H1 (cell line): Measurements from ENCODE around the gene BARHL2. TPM values are rescaled to one million over a fixed set of nuclear protein-coding genes. Genes with fewer than 3 reads are reported as not detected.

Experiments
- CTCF ChIA-PET: fragments of 300-600 bp; sonication (Branson Sonifier 250); formaldehyde crosslinking; loops from one replicate; lab custom pipeline; 2021; ENCODE audit not compliant: partially characterized antibody; lab: Charles Lee
- POLR2A ChIA-PET: fragments of 300-600 bp; sonication (Branson Sonifier 250); formaldehyde crosslinking; loops from one replicate; lab custom pipeline; 2021; ENCODE audit warnings: inconsistent platforms; ENCODE audit not compliant: partially characterized antibody; lab: Charles Lee
- DNase-seq, 2 experiments: peaks; one replicate each; pipeline versions ENCODE4 v3.0.0 to v3.0.0-alpha.2; 2010 to 2022; ENCODE audit warnings: low spot score in 2 of 2, low read depth in 1 of 2, mixed read lengths in 1 of 2
- FAIRE-seq: peaks from 2 replicates; lab custom pipeline; 2011; peaks lifted over from hg19 to GRCh38; lab: Jason Lieb, UNC
- H2AFZ ChIP-seq: 2 replicates; pipeline ENCODE4 v1.8.1; 2012; ENCODE audit warnings: low read length, inconsistent platforms
- H2AK5ac ChIP-seq: 2 replicates; pipeline ENCODE4 v1.6.1; 2013; ENCODE audit warnings: low read depth, low read length
- H2BK120ac ChIP-seq: replicated peaks from 2 replicates; pipeline ENCODE3; 2013; ENCODE audit warnings: low read depth, low read length, inconsistent platforms
- H2BK12ac ChIP-seq: 2 replicates; pipeline ENCODE4 v1.6.1; 2013; ENCODE audit warnings: low read depth, low read length
- H2BK15ac ChIP-seq: 2 replicates; pipeline ENCODE4 v1.6.1; 2013; ENCODE audit warnings: low read length
- H2BK20ac ChIP-seq: 2 replicates; pipeline ENCODE4 v1.6.1; 2013; ENCODE audit warnings: low read length
- H2BK5ac ChIP-seq: 2 replicates; pipeline ENCODE4 v1.6.1; 2013; ENCODE audit warnings: low read depth, low read length
- H3K14ac ChIP-seq: 2 replicates; pipeline ENCODE4 v1.6.1; 2013; ENCODE audit warnings: inconsistent platforms; ENCODE audit not compliant: insufficient read length
- H3K18ac ChIP-seq: 2 replicates; pipeline ENCODE4 v1.6.1; 2013; ENCODE audit warnings: low read length; ENCODE audit errors: extremely low read depth
- H3K23ac ChIP-seq: 2 replicates; pipeline ENCODE4 v1.6.1; 2013; ENCODE audit warnings: inconsistent platforms; ENCODE audit not compliant: insufficient read length
- H3K23me2 ChIP-seq: 2 replicates; pipeline ENCODE4 v1.6.1; 2013; ENCODE audit warnings: low read depth, low read length
- H3K27ac ChIP-seq: 2 replicates; pipeline ENCODE4 v1.6.1; 2011; ENCODE audit warnings: low read depth, low read length, inconsistent platforms
- H3K27me3 ChIP-seq, 4 experiments: replicated peaks in 1 of 4; 1 replicate in 1 of 4; 2 replicates in 3 of 4; pipeline versions ENCODE4 v1.6.1 to v1.8.1; 2011 to 2013; ENCODE audit warnings: low read length in 3 of 4, mild to moderate bottlenecking in 3 of 4, inconsistent platforms in 2 of 4, mixed read lengths in 2 of 4, moderate library complexity in 1 of 4; ENCODE audit not compliant: control insufficient read depth in 3 of 4, insufficient read depth in 3 of 4; ENCODE audit errors: extremely low read depth in 1 of 4
- H3K36me3 ChIP-seq, 4 experiments: 2 replicates each; pipeline versions ENCODE4 v1.6.1 to v1.8.1; 2011 to 2013; ENCODE audit warnings: mild to moderate bottlenecking in 4 of 4, low read length in 3 of 4, moderate library complexity in 2 of 4, control low read depth in 1 of 4, inconsistent platforms in 1 of 4; ENCODE audit not compliant: insufficient read depth in 4 of 4, control insufficient read depth in 2 of 4
- H3K4ac ChIP-seq: replicated peaks from 2 replicates; pipeline ENCODE3; 2013; ENCODE audit warnings: low read length, low read depth, mixed read lengths, inconsistent platforms; ENCODE audit not compliant: insufficient read length
- H3K4me1 ChIP-seq, 4 experiments: replicated peaks in 1 of 4; 1 replicate in 1 of 4; 2 replicates in 3 of 4; pipeline versions ENCODE4 v1.6.1 to v1.8.1; 2011 to 2013; ENCODE audit warnings: low read length in 3 of 4, inconsistent platforms in 2 of 4, mixed read lengths in 1 of 4; ENCODE audit not compliant: insufficient read depth in 4 of 4, control insufficient read depth in 3 of 4
- H3K4me2 ChIP-seq, 2 experiments: 2 replicates each; pipeline versions ENCODE4 v1.6.1 to v1.8.1; 2011 to 2013; ENCODE audit warnings: low read depth in 2 of 2, low read length in 2 of 2, control low read depth in 1 of 2, inconsistent platforms in 1 of 2, mild to moderate bottlenecking in 1 of 2; ENCODE audit not compliant: insufficient read depth in 1 of 2
- H3K4me3 ChIP-seq, 4 experiments: fragments of 200-600, 300-600 bp in 1 of 4; sonication (generic), shearing (Covaris generic), sonication (Bioruptor Twin) in 1 of 4; 2 replicates each; pipeline versions ENCODE4 v1.5.1 to v1.8.1; 2011 to 2016; ENCODE audit warnings: low read length in 4 of 4, low read depth in 3 of 4, control low read depth in 2 of 4, inconsistent platforms in 2 of 4, mild to moderate bottlenecking in 2 of 4, mixed read lengths in 1 of 4, moderate library complexity in 1 of 4; ENCODE audit not compliant: insufficient read depth in 2 of 4; ENCODE audit errors: extremely low read depth in 1 of 4
- H3K56ac ChIP-seq: replicated peaks from 2 replicates; pipeline ENCODE3; 2013; ENCODE audit warnings: low read depth, mild to moderate bottlenecking, mixed read lengths, low read length, inconsistent platforms; ENCODE audit not compliant: insufficient read length
- H3K79me1 ChIP-seq: 2 replicates; pipeline ENCODE4 v1.6.1; 2013; ENCODE audit warnings: low read depth, low read length, control low read depth
- H3K79me2 ChIP-seq, 2 experiments: 2 replicates each; pipeline versions ENCODE4 v1.6.1 to v1.8.1; 2012 to 2013; ENCODE audit warnings: low read length in 2 of 2, mild to moderate bottlenecking in 2 of 2, inconsistent platforms in 1 of 2; ENCODE audit not compliant: insufficient read depth in 2 of 2, control insufficient read depth in 1 of 2
- H3K9ac ChIP-seq, 4 experiments: replicated peaks in 1 of 4; 1 replicate in 1 of 4; 2 replicates in 3 of 4; pipeline versions ENCODE4 v1.6.1 to v1.8.1; 2011 to 2013; ENCODE audit warnings: low read depth in 3 of 4, low read length in 3 of 4, control low read depth in 2 of 4, mild to moderate bottlenecking in 2 of 4, moderate library complexity in 2 of 4, inconsistent platforms in 1 of 4; ENCODE audit errors: extremely low read depth in 1 of 4
- H3K9me3 ChIP-seq, 2 experiments: 2 replicates each; pipeline versions ENCODE4 v1.6.1 to v1.8.1; 2012 to 2013; ENCODE audit warnings: mild to moderate bottlenecking in 2 of 2, moderate library complexity in 2 of 2, control low read depth in 1 of 2, inconsistent platforms in 1 of 2, low read depth in 1 of 2, low read length in 1 of 2, mixed read lengths in 1 of 2; ENCODE audit not compliant: insufficient read depth in 2 of 2
- H4K20me1 ChIP-seq, 2 experiments: replicated peaks in 1 of 2; 2 replicates each; pipeline versions ENCODE3 to v1.8.1; 2011 to 2013; ENCODE audit warnings: inconsistent platforms in 2 of 2, low read length in 2 of 2, mild to moderate bottlenecking in 1 of 2; ENCODE audit not compliant: insufficient read depth in 2 of 2, control insufficient read depth in 1 of 2
- H4K5ac ChIP-seq: 2 replicates; pipeline ENCODE4 v1.6.1; 2013; ENCODE audit warnings: low read length, low read depth, mixed read lengths, inconsistent platforms; ENCODE audit not compliant: insufficient read length
- H4K8ac ChIP-seq: 2 replicates; pipeline ENCODE4 v1.8.0; 2013; ENCODE audit warnings: mild to moderate bottlenecking, moderate library complexity, low read length, inconsistent platforms; ENCODE audit not compliant: insufficient read depth; ENCODE audit errors: extremely low read depth
- H4K91ac ChIP-seq: replicated peaks from 2 replicates; pipeline ENCODE3; 2013; ENCODE audit warnings: low read length, mixed read lengths, inconsistent platforms; ENCODE audit not compliant: insufficient read length
- CTBP2 ChIP-seq: IDR thresholded peaks from 2 replicates; pipeline ENCODE4 v1.7.0; 2011; ENCODE audit warnings: borderline replicate concordance, mild to moderate bottlenecking, moderate library complexity, mixed read lengths, low read length; ENCODE audit not compliant: insufficient read depth, insufficient read length
- KDM4A ChIP-seq: IDR thresholded peaks from one replicate; pipeline ENCODE4 v1.7.1; 2012; ENCODE audit warnings: low read depth, mild to moderate bottlenecking, moderate library complexity, low read length, inconsistent platforms; ENCODE audit not compliant: severe bottlenecking
- MAFK ChIP-seq: IDR thresholded peaks from 2 replicates; pipeline ENCODE4 v1.6.1; 2012; ENCODE audit warnings: low read depth, mild to moderate bottlenecking, improper control_type of control experiment, low read length
- POLR2A ChIP-seq, 2 experiments: IDR thresholded peaks; 1 replicate in 1 of 2; 2 replicates in 1 of 2; pipeline ENCODE4 v1.6.1; 2011; ENCODE audit warnings: low read depth in 2 of 2, low read length in 2 of 2, mild to moderate bottlenecking in 2 of 2; ENCODE audit errors: control extremely low read depth in 1 of 2
- SUZ12 ChIP-seq: fragments of 200-600 bp; sonication (generic); IDR thresholded peaks from 2 replicates; pipeline ENCODE4 v1.6.1; 2012; ENCODE audit warnings: mild to moderate bottlenecking, inconsistent platforms, low read length, moderate library complexity, mixed read lengths
- WGBS, 2 experiments: shearing (Covaris generic) in 1 of 2; methylation state at CpG; one replicate each; pipeline versions ENCODE4 v1.1.6 to v1.1.7; 2013 to 2015; ENCODE audit warnings: low lambda C conversion rate in 2 of 2, mixed read lengths in 2 of 2, inconsistent platforms in 1 of 2, low coverage in 1 of 2, missing lambda C conversion rate in 1 of 2; ENCODE audit not compliant: insufficient replicate concordance in 2 of 2, insufficient coverage in 1 of 2, insufficient read length in 1 of 2; ENCODE audit errors: extremely low coverage in 1 of 2, missing lambda C conversion rate in 1 of 2; 5-methylcytosine and 5-hydroxymethylcytosine counted together
- polyA plus RNA-seq, 7 experiments: library from polyadenylated mRNA; depleted of rRNA in 3 of 7; stranded (reverse) in 5 of 7; unstranded in 2 of 7; fragments of >200 nt in 5 of 7; fragments of 200-250 nt in 2 of 7; gene quantifications; 1 replicate in 5 of 7; 2 replicates in 1 of 7; 4 replicates in 1 of 7; pipeline versions ENCODE4 v1.2.1 to v1.2.3, GENCODE V29; 2011 to 2013; ENCODE audit warnings: missing spikeins in 2 of 7, mixed read lengths in 2 of 7
- total RNA-seq: library from RNA; stranded (reverse); fragmentation: NEBNext Ultra II Directional; extraction: Animal tissue kit (Norgen Biotek cat#: 25700); gene quantifications from 2 replicates; pipeline ENCODE4 v1.2.1, GENCODE V29; 2021

The BARHL2 gene
- total and polyA plus RNA-seq, 2 of the 8 experiments (the other 6 are each of a cell fraction or from before 2014, with no cell fraction given), result 0.15 TPM; not detected in 1

- Histone ChIP-seq H2BK15ac (no peak overlapping the region), H3K4me1 (peaks cover 9 to 31% (median 20%) of the 10 kb centered on the region in 4 experiments), H3K27ac (no peak overlapping the region), H3K4ac (no peak overlapping the region), H3K36me3 (peaks cover 0 to 3% (median 0%) of the 10 kb centered on the region in 4 experiments; a peak in 1 of 8 replicates), H3K79me2 (no peaks in the 10 kb centered on the region), H3K9ac (no peak overlapping the region), H2AFZ (no peak overlapping the region), H2BK120ac (no peak overlapping the region), H3K14ac (no peak overlapping the region), H2BK20ac (no peak overlapping the region), H2AK5ac (no peak overlapping the region), H3K56ac (no peak overlapping the region), H3K27me3 (peaks cover 84 to 99% (median 96%) of the 10 kb centered on the region in 4 experiments), H3K4me2 (peak overlapping the region; percentile 58 to 80), H2BK12ac (peak overlapping the region; percentile 75; the same call in 1 of the 2 replicates), H2BK5ac (no peak overlapping the region), H3K79me1 (no peaks in the 10 kb centered on the region), H4K8ac (no peak overlapping the region), H3K23me2 (peaks cover 10% of the 10 kb centered on the region; the same call in 1 of the 2 replicates), H4K91ac (no peak overlapping the region), H3K4me3 (peak overlapping the region; percentile 8 to 59 (median 24); a peak in 6 of 8 replicates), H4K5ac (no peak overlapping the region), H4K20me1 (peaks cover 8 to 23% of the 10 kb centered on the region in 2 experiments), H3K23ac (no peak overlapping the region), H3K18ac (no peak overlapping the region; the same call in 1 of the 2 replicates), H3K9me3 (no peaks in the 10 kb centered on the region)
- DNase-seq, result peak in 1 of 2 experiments; percentile 74
- FAIRE-seq, result no peak
- ChIA-PET POLR2A (interaction anchor here (0.7 to 1.5 kb wide), 3 partner anchors 9 to 12 kb away, joined by 3 to 5 read pairs (median 3); no protein-coding TSS in a partner anchor), CTCF (interaction anchor here (0.6 to 12.8 kb wide), 15 partner anchors 9 to 446 kb away, joined by 3 to 139 read pairs (median 4); no protein-coding TSS in a partner anchor)
- WGBS, 2 experiments, result 7% methylated on average over 44 of the region's 55 CpGs; no CpG with 5 or more reads in 1 of the 2 experiments
- no peak for TF ChIP-seq POLR2A (IDR thresholded peaks at IDR 0.05; ENCODE audit: control extremely low read depth in 1 of 2, low read depth in 2 of 2, low read length in 2 of 2)
- TF ChIP-seq CTBP2, result peak; percentile 97
- TF ChIP-seq MAFK, result no peak
- peak; percentile 61 for TF ChIP-seq KDM4A
- peak; percentile 86; the same call in 1 of the 2 replicates for TF ChIP-seq SUZ12
These were observed 2.4 kb upstream of the BARHL2 start for GRCh38 chr1:90719330-90720144.
